ENCODE measurements around the gene VPS13A. TPM values are rescaled to one million over a fixed set of nuclear protein-coding genes. Genes with fewer than 3 reads are reported as not detected.

The VPS13A gene
- total RNA-seq, 1 donor from 2014 or later = 39.0 TPM

Other genes starting within 250 kb of the VPS13A start
- gene FOXB2, start 157.9 kb upstream of the VPS13A start, total RNA-seq = not detected

Data from left ventricle myocardium superior (tissue), 1 donor.